MM.1S (cell line): Measurements from ENCODE around the gene ABCF3.

Experiments
- DNase-seq: peaks from one replicate; pipeline ENCODE4 v3.0.0-alpha.2; 2015
- H2AFZ ChIP-seq: fragments of 300-600 bp; sonication (generic); 2 replicates; pipeline ENCODE4 v1.6.0; 2016; ENCODE audit warnings: antibody characterized with exemption, low read length
- H3F3A ChIP-seq: fragments of 300-600 bp; sonication (generic); 2 replicates; pipeline ENCODE4 v1.6.1; 2016; ENCODE audit warnings: mild to moderate bottlenecking, antibody characterized with exemption, low read length, moderate library complexity, mixed read lengths; ENCODE audit not compliant: insufficient read depth
- H3K27ac ChIP-seq: fragments of 300-600 bp; sonication (generic); 2 replicates; pipeline ENCODE4 v1.5.1; 2016; ENCODE audit warnings: mild to moderate bottlenecking, low read length
- H3K27me3 ChIP-seq: fragments of 300-600 bp; sonication (generic); replicated peaks from 2 replicates; pipeline ENCODE4 v1.6.0; 2016; ENCODE audit warnings: low read length; ENCODE audit not compliant: insufficient read depth
- H3K36me3 ChIP-seq: fragments of 300-600 bp; sonication (generic); replicated peaks from 2 replicates; pipeline ENCODE4 v1.6.1; 2016; ENCODE audit warnings: mild to moderate bottlenecking, low read length, mixed read lengths; ENCODE audit not compliant: insufficient read depth
- H3K4me1 ChIP-seq: fragments of 300-600 bp; sonication (generic); 2 replicates; pipeline ENCODE4 v1.6.1; 2016; ENCODE audit warnings: low read length, mixed read lengths
- H3K4me2 ChIP-seq: fragments of 300-600 bp; sonication (generic); 2 replicates; pipeline ENCODE4 v1.6.0; 2016; ENCODE audit warnings: low read depth, low read length
- H3K4me3 ChIP-seq: fragments of 300-600 bp; sonication (generic); 2 replicates; pipeline ENCODE4 v1.5.1; 2016; ENCODE audit warnings: low read length, mixed read lengths
- H3K79me2 ChIP-seq: fragments of 300-600 bp; sonication (generic); 2 replicates; pipeline ENCODE4 v1.6.1; 2016; ENCODE audit warnings: mixed run types, low read length, mixed read lengths
- H3K9ac ChIP-seq: fragments of 300-600 bp; sonication (generic); 2 replicates; pipeline ENCODE4 v1.6.1; 2016; ENCODE audit warnings: low read length, mixed read lengths
- H3K9me2 ChIP-seq: fragments of 300-600 bp; sonication (generic); replicated peaks from 2 replicates; pipeline ENCODE4 v1.6.1; 2016; ENCODE audit warnings: mild to moderate bottlenecking, low read length, mixed read lengths; ENCODE audit not compliant: insufficient read depth
- H3K9me3 ChIP-seq: fragments of 300-600 bp; sonication (generic); replicated peaks from 2 replicates; pipeline ENCODE4 v1.6.1; 2016; ENCODE audit warnings: mild to moderate bottlenecking, low read length, mixed read lengths; ENCODE audit not compliant: insufficient read depth
- H4K20me1 ChIP-seq: fragments of 300-600 bp; sonication (generic); 2 replicates; pipeline ENCODE4 v1.6.1; 2016; ENCODE audit warnings: mild to moderate bottlenecking, low read length, moderate library complexity, mixed read lengths; ENCODE audit not compliant: insufficient read depth
- EZH2 ChIP-seq: fragments of 300-600 bp; sonication (generic); optimal IDR thresholded peaks from 2 replicates; pipeline ENCODE3; 2017; ENCODE audit warnings: low read depth, mild to moderate bottlenecking, antibody characterized with exemption, low read length, mixed read lengths
- EZH2phosphoT487 ChIP-seq: fragments of 300-600 bp; sonication (generic); IDR thresholded peaks from 2 replicates; pipeline ENCODE4 v1.6.1; 2018; ENCODE audit warnings: antibody characterized with exemption, low read length
- TF ChIP-seq, protein P1 (sequence below): fragments of 300-600 bp; sonication (generic); IDR thresholded peaks from 2 replicates; pipeline ENCODE4 v1.5.1; 2016; ENCODE audit warnings: antibody characterized with exemption, low read length, mixed read lengths

The ABCF3 gene

DNA sequence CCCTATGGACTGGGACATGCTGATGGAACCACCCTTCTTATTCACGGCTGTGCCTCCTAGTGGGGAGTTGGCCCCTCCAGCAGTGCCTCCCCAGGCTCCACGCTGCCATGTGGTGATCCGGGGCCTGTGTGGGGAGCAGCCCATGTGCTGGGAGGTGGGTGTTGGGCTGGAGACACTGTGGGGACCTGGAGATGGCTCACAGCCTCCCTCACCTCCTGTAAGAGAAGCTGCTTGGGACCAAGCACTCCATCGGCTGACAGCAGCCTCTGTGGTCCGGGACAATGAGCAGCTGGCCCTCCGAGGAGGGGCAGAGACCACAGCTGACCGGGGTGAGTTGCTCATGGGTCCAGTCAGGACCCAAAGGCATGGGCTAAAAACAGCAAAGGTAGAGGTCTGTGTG lies 53.7 kb downstream of the ABCF3 start:
- H3K9ac ChIP-seq = no peak overlapping the region
- 0 out of 2 replicates have a peak, but pooled peaks cover 14% of the 10 kb centered on the region for H3K36me3 ChIP-seq
- DNase-seq = no peak
- no peaks in the 10 kb centered on the region for H3K4me1 ChIP-seq
- H3K27me3 ChIP-seq = peaks cover 8% of the 10 kb centered on the region
- no peaks in the 10 kb centered on the region for H3K9me2 ChIP-seq
- no peaks in the 10 kb centered on the region for H3K79me2 ChIP-seq
- no peak overlapping the region for H3K4me2 ChIP-seq
- H3K9me3 ChIP-seq = no peaks in the 10 kb centered on the region
- no peak overlapping the region for H3K4me3 ChIP-seq
- H3K27ac ChIP-seq = no peak overlapping the region
- H3F3A ChIP-seq = no peaks in the 10 kb centered on the region
- TF ChIP-seq, protein P1, sequence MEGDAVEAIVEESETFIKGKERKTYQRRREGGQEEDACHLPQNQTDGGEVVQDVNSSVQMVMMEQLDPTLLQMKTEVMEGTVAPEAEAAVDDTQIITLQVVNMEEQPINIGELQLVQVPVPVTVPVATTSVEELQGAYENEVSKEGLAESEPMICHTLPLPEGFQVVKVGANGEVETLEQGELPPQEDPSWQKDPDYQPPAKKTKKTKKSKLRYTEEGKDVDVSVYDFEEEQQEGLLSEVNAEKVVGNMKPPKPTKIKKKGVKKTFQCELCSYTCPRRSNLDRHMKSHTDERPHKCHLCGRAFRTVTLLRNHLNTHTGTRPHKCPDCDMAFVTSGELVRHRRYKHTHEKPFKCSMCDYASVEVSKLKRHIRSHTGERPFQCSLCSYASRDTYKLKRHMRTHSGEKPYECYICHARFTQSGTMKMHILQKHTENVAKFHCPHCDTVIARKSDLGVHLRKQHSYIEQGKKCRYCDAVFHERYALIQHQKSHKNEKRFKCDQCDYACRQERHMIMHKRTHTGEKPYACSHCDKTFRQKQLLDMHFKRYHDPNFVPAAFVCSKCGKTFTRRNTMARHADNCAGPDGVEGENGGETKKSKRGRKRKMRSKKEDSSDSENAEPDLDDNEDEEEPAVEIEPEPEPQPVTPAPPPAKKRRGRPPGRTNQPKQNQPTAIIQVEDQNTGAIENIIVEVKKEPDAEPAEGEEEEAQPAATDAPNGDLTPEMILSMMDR = no peak
- no peak for TF ChIP-seq EZH2phosphoT487
- no peak for TF ChIP-seq EZH2
- no peak overlapping the region for H2AFZ ChIP-seq
- no peaks in the 10 kb centered on the region for H4K20me1 ChIP-seq

DNA sequence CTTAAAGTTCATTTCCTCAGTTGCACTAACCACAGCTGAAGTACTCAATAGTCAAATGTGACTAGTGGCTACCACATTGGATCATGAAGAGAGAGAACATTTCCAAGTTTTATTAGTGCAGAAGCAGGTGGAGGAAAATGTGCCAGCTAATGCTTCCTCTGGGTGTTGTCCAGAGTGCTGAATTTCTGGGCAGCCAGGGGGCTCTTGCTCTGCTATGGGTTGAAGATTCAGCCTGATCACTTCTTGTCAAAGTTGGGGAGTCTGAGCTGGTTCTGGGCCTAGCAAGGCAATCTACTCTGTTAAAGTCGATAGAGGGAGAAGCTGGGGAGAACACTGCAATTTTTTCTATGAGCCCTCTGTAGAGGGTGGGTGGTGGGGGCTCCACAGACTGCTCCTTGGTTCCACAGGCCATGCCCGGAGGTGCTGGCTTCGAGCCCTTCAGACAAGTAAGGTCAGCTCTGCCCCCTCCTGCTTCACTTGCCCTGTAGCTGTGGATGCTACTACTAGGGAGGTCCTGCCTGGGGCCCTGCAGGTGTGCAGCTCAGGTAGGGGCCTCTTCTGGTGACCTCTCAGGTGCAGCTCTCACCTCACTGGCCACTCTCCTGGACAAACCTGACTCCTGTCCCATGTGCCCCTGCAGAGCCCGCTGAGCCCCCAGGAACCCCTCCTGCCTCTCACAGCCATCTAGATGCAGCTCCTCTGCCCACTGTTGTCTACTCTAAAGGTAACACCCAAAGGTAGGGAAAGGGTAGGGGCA lies 54.6 kb downstream of the ABCF3 start:
- Histone ChIP-seq H3K27me3 (0 out of 2 replicates have a peak, but pooled peaks cover 4% of the 10 kb centered on the region), H3K9me3 (no peaks in the 10 kb centered on the region), H3K36me3 (0 out of 2 replicates have a peak, but pooled peaks cover 14% of the 10 kb centered on the region), H3K4me1 (no peaks in the 10 kb centered on the region), H3F3A (no peaks in the 10 kb centered on the region), H3K9ac (no peak overlapping the region), H3K79me2 (no peaks in the 10 kb centered on the region), H3K9me2 (no peaks in the 10 kb centered on the region), H3K27ac (no peak overlapping the region), H2AFZ (no peak overlapping the region), H4K20me1 (no peaks in the 10 kb centered on the region), H3K4me2 (no peak overlapping the region), H3K4me3 (no peak overlapping the region)
- TF ChIP-seq EZH2phosphoT487 (no peak), EZH2 (no peak)
- TF ChIP-seq, protein P1 = no peak
- DNase-seq = peak; percentile 43

DNA sequence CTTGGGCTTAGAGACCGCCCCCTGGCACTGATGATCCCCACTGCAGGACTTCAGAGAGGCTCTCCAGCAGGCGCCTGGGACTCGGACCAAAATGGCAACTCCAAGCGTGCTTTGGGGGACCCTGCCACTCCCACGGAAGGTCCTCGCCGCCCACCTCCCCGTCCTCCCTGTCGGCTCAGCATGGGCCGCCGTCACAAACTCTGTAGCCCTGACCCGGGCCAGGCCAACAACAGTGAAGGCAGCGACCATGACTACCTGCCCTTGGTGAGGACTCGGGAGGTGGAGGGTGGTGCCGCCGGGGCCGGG lies 55.1 kb downstream of the ABCF3 start:
- no peaks in the 10 kb centered on the region for H3K9me3 ChIP-seq
- H3K79me2 ChIP-seq = 0 out of 2 replicates have a peak, but pooled peaks cover 2% of the 10 kb centered on the region
- no peak for DNase-seq
- no peaks in the 10 kb centered on the region for H3K4me1 ChIP-seq
- 0 out of 2 replicates have a peak, but pooled peaks cover 4% of the 10 kb centered on the region for H3K27me3 ChIP-seq
- no peaks in the 10 kb centered on the region for H3K9me2 ChIP-seq
- 0 out of 2 replicates have a peak, but pooled peaks cover 14% of the 10 kb centered on the region for H3K36me3 ChIP-seq
- TF ChIP-seq, protein P1 = no peak
- TF ChIP-seq EZH2 = no peak
- TF ChIP-seq EZH2phosphoT487 = no peak
- H3K4me2 ChIP-seq = no peak overlapping the region
- no peak overlapping the region for H3K9ac ChIP-seq
- H3K27ac ChIP-seq = no peak overlapping the region
- no peak overlapping the region for H3K4me3 ChIP-seq
- no peak overlapping the region for H2AFZ ChIP-seq
- H3F3A ChIP-seq = no peaks in the 10 kb centered on the region
- H4K20me1 ChIP-seq = no peaks in the 10 kb centered on the region
